GM19193 (cell line): Measurements from ENCODE around the gene FFAR4.

Experiments
- POLR2A ChIP-seq: IDR thresholded peaks from 4 replicates; pipeline ENCODE4 v1.6.1; 2011; ENCODE audit not compliant: insufficient read depth, insufficient read length; ENCODE audit errors: extremely low read depth

FFAR4 gene

DNA sequence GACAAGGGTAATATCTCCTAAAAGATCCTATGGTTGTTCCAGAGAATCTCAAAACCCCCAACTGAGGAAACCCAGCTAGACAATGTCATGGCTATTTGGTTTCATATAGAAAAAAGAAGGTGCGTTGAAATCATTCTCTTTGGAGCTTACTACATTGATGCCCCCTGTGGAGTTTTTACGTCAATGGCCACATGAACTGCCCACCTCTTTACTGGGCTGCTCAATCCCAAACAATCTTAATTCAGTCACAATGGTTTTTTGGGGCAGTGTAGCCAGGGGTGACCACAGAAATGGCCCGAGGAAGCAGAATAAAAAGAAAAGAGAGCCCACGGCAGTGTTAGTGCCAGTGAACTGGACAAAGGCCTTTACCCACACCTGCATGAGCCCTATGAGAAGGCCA is 26.8 kb downstream of the FFAR4 start:
- TF ChIP-seq POLR2A = no peak

DNA sequence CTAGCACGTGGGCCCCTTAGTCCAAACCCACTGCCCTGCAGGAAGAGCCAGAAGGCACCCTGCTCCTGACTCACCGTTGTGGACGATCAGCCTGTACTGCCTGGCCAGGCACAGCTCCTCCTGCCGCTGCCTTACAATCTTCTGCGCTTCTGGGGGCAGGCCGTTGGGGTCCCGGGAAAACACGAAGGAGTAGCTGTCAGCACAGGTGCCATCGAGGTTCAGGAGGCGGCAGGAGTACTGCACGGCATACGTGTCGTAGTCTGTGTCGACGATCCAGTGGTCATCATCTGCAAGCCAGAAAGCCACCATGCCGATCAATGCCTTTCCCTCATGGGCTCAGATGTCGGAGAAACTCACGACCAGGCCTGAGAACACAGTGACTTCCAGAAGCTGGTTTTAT is 27.3 kb downstream of the FFAR4 start:
- TF ChIP-seq POLR2A = no peak

DNA sequence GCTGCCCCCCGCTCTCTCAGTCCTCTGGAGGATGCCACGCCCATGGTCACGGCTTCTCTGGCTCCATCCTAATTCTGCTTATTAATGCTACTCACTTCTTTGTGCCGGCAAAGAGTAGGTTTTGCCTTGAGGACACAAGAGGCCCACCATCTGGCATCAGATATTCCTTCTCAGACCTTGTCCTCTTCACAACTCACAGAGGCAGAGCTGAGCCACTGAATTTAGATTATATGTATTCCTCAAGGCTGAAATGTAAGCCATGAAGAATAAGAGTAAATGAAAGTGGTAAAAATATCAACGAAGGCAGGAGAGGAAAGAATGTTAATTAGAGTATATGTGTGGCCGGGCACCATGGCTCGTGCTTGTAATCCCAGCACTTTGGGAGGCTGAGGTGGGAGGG is 28.1 kb downstream of the FFAR4 start:
- TF ChIP-seq POLR2A = no peak

GRCh38 chr10:93595378-93596161 is 29.1 kb downstream of the FFAR4 start:
- no peak for TF ChIP-seq POLR2A

GRCh38 chr10:93596539-93596938 is 30.1 kb downstream of the FFAR4 start:
- no peak for TF ChIP-seq POLR2A

GRCh38 chr10:93597075-93597599 is 30.7 kb downstream of the FFAR4 start:
- no peak for TF ChIP-seq POLR2A

DNA sequence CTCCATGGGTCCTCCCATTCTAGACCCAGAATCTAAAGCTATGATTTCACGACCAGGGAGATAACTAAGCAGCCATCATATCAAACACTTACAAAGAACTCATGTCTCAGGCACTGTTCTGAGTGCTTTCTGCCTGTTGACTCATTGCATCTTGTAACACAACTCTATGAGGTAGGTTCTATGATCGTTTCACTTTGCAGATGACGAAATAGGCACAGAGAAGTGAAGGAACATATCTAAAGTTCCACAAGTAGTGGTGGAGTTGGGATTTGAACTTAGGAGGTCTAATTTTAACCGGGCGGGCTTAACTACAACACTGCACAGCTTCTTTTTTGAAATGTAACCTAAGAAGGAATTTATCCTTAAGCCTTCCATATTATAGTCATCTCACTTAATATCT is 31.7 kb downstream of the FFAR4 start:
- TF ChIP-seq POLR2A = no peak

- TF ChIP-seq POLR2A = no peak
Observed at GRCh38 chr10:93599335-93599734, 32.9 kb downstream of the FFAR4 start.

DNA sequence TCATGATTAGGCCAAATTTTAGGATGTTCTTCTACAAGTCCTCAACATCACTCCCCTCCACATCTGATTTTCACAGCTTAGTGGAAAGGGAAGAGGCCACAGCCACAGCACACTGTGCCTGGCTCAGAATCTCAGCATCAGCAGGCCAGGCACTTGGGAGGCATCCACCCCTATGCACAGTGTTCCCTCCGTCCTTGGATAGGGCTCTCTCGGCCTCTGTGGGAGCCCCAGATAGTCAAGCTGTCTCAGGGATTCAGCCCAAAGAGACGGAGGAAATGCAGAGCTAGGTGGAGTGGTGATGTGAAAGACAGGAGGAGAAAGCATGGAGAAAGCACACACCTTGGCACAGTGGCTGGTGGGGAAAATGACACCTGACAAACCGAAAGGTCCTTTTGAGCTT is 33.3 kb downstream of the FFAR4 start:
- TF ChIP-seq POLR2A = no peak

DNA sequence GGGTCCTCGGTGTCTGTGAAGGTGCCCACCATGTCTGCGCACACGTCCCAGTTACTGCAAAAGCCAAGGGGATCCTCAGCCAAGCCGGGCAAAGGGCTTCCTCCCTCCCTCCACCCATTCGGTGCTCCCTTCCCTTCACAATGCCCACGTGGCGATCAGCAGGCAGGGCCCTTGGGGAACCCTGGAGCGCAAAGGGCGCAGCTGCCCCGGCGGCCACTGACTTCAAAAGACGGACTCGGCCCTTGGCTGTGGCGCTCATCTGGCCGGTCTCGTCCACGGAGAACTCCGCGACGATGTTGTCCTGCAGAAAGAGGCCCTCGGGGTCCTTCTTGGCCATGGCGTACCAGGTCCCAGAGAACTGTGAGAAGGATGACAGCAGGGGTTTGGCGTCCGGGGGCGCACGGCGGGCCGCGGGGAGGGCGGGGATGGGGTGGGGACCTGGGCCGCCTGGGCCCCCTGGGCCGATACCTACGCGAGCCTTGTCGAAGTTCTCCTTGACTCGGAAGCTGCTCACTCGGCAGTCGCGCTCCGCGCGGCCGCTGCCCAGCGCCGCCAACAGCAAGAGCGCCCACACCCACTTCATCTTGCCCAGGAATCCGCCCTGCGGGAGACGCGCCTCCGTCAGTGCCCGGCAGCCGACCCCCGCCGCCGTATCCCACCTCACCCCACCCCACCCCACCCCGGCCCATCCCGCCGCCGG is 34.1 kb downstream of the FFAR4 start:
- TF ChIP-seq POLR2A = no peak

DNA sequence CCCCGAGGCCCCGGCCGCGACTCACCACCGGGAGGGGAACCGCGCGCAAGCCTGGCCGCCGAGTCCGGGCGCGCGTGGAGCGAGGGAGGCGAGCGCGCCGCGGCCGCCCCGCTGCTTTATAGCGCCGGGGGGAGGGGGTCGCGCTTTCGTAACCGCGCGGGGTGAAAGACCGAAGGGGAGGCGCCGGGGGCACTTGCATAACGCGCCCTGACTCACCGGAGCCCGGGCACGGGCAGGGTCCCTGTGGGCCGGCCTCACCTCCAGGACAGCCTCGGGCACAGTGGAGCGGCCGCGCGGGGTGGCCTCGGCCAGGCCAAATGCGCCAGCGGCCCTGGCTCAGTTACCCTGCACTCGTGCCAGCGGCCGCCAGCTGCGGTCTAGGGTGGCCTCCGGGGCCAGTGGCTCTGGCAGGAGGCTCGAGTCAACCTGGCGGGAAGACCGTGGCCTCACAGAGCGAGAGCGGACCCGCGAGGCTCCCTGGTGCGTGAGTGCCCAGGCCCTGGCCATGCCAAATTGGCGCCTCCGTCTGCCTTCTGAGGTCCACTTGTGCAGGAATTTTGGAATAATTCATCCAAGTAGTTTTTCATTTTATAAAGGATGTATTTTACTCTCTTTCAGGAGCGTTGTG is 34.8 kb downstream of the FFAR4 start, which contains the start of gene RBP4:
Gene RBP4, minus strand, starts transcription at position 90 of the 628 bp plus-strand sequence. CDS start 207 bp downstream, outside the sequence.
- TF ChIP-seq POLR2A = no peak

- no peak for TF ChIP-seq POLR2A
Observed at GRCh38 chr10:93601774-93602162, 35.3 kb downstream of the FFAR4 start.

DNA sequence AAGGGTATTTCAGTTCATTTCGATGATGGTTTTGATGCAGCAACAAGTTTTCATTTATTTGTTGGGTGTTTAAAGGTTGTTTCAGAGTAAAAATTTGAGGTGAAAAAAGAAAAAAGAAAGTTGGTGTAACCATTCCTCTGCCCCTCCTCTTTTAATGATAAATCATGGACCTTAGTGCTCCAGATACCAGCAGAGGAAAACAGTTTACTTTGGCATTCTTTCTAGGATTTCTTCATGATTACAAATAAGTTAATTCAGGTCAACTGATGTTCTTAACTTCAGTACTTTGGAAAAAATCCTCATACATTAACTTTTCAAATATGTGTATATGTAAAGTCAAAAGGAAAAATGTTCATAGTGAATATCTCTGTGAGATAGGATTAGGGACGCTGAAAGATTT is 36.6 kb downstream of the FFAR4 start:
- TF ChIP-seq POLR2A = no peak

GRCh38 chr10:93604146-93604545 is 37.7 kb downstream of the FFAR4 start:
- TF ChIP-seq POLR2A = no peak

GRCh38 chr10:93608421-93608820 is 42.0 kb downstream of the FFAR4 start:
- TF ChIP-seq POLR2A = no peak

DNA sequence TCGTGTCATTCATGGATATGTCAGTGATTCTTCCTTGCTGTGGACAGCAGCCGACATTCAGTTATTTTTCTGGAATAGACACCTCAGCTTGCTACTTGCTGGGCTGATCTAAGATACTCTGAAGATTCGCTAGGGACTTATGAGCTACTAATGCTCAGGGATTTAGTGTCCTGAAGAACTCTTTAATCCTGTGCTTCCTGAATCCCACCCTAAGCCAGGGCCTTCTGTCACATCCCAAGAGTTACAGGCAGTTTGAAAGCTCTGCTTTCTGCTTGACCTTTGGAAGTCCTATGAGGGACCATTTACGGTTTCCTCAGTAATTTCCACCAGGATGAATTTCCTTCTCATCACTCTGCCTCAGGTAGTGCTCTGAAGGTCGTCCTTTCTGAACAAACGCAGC is 45.8 kb downstream of the FFAR4 start, which contains the start of gene PDE6C:
Gene PDE6C, plus strand, starts transcription at position 227 of the 400 bp plus-strand sequence. CDS start 189 bp downstream, outside the sequence.
- TF ChIP-seq POLR2A = no peak

GRCh38 chr10:93613126-93613525 is 46.7 kb downstream of the FFAR4 start:
- TF ChIP-seq POLR2A = no peak
